OCI-LY1 (cell line): ENCODE data around the gene RPL19.

Source experiments
- CTCF ChIP-seq: fragments of 200-600 bp; sonication (generic), shearing (Covaris generic); IDR thresholded peaks from 2 replicates; pipeline ENCODE4 v1.5.1; 2017; ENCODE audit warnings: mild to moderate bottlenecking, antibody characterized with exemption, low read length, moderate library complexity, mixed read lengths
- EZH2 ChIP-seq: fragments of 200-600 bp; sonication (generic), shearing (Covaris generic); IDR thresholded peaks from 2 replicates; pipeline ENCODE4 v1.8.0; 2017; ENCODE audit warnings: borderline replicate concordance, mixed run types, mild to moderate bottlenecking, antibody characterized with exemption, low read length, moderate library complexity, mixed read lengths

GRCh38 chr17:39244016-39244599 lies 44.0 kb downstream of the RPL19 start:
- no peak for TF ChIP-seq CTCF
- TF ChIP-seq EZH2, result no peak
